HG03378 (cell line): ENCODE measurements around the gene NAALADL2.

Source experiments
- ATAC-seq: cut with Tn5 transposase; IDR thresholded peaks from one replicate; pipeline ENCODE4 v1.9.1; 2021; ENCODE audit warnings: mild to moderate bottlenecking, moderate library complexity; ENCODE audit not compliant: unreplicated experiment

Gene NAALADL2

GRCh38 chr3:175617247-175617646 lies 758.1 kb downstream of the NAALADL2 start:
- ATAC-seq, result no peak

- no peak for ATAC-seq
These were observed 760.2 kb downstream of the NAALADL2 start for GRCh38 chr3:175619369-175619768.

- ATAC-seq, result no peak
These were observed 761.0 kb downstream of the NAALADL2 start for GRCh38 chr3:175620093-175620492.

GRCh38 chr3:175620532-175620931 lies 761.4 kb downstream of the NAALADL2 start:
- no peak for ATAC-seq

GRCh38 chr3:175640958-175641357 lies 781.8 kb downstream of the NAALADL2 start:
- no peak for ATAC-seq

GRCh38 chr3:175646865-175647264 lies 787.7 kb downstream of the NAALADL2 start:
- ATAC-seq, result no peak

GRCh38 chr3:175648899-175649298 lies 789.8 kb downstream of the NAALADL2 start:
- no peak for ATAC-seq

GRCh38 chr3:175651716-175652115 lies 792.6 kb downstream of the NAALADL2 start:
- no peak for ATAC-seq

GRCh38 chr3:175655351-175655750 lies 796.2 kb downstream of the NAALADL2 start:
- ATAC-seq, result no peak

GRCh38 chr3:175656461-175656860 lies 797.3 kb downstream of the NAALADL2 start:
- ATAC-seq, result no peak

GRCh38 chr3:175659670-175660350 lies 800.7 kb downstream of the NAALADL2 start:
- no peak for ATAC-seq

GRCh38 chr3:175662815-175663214 lies 803.7 kb downstream of the NAALADL2 start:
- ATAC-seq, result no peak

GRCh38 chr3:175664911-175665310 lies 805.8 kb downstream of the NAALADL2 start:
- no peak for ATAC-seq

- ATAC-seq, result no peak
These were observed 809.2 kb downstream of the NAALADL2 start for GRCh38 chr3:175668300-175668699.

GRCh38 chr3:175670557-175670956 lies 811.4 kb downstream of the NAALADL2 start:
- no peak for ATAC-seq

GRCh38 chr3:175672119-175672689 lies 813.1 kb downstream of the NAALADL2 start:
- no peak for ATAC-seq

GRCh38 chr3:175679568-175679967 lies 820.4 kb downstream of the NAALADL2 start:
- ATAC-seq, result no peak

- ATAC-seq, result no peak
These were observed 833.1 kb downstream of the NAALADL2 start for GRCh38 chr3:175692256-175692655.

GRCh38 chr3:175695251-175695650 lies 836.1 kb downstream of the NAALADL2 start:
- no peak for ATAC-seq

- ATAC-seq, result no peak
These were observed 843.8 kb downstream of the NAALADL2 start for GRCh38 chr3:175702956-175703355.

- no peak for ATAC-seq
These were observed 845.4 kb downstream of the NAALADL2 start for GRCh38 chr3:175704366-175705055.

GRCh38 chr3:175713268-175713667 lies 854.1 kb downstream of the NAALADL2 start:
- no peak for ATAC-seq
